ENCODE measurements around the gene EIF3D.
A peak's percentile ranks its signal among the peaks of the same experiment; 100 is the strongest.

EIF3D gene

DNA sequence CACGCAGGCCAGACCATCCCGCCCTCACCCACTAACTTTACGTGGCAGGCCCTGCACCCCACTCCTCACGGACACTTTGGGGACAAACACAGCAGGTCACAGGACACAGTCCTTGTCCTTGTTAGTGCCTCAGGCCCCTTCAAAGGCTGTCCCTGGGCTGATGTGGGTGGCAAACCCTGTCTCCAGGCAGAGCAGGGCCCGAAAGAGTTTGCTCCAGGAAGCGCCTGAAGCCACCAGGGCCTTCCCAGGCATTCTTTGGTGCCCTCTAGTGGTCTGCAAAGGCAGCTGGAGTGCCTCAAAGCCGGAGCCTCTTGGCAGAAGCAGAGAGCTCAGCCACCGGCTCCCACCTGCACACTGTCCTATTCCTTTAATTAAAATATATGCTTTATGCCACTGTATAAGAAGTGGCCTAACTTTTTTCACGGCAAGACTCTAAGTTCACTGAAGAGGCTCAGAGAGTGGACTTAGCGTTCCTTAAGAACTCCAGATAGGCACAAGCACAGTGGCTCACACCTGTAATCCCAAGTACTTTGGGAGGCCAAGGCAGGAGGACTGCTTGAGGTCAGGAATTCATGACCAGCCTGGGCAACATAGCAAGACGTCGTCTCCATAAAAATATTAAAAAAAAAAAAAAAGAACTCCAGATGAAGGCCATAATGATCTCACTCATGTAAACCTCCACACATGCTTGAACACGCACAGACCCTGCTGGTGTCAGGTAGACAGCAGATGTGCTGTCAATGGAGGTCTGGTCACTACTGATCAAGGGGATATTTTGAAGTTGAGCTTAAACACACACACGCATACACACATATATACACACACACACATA, 58.6 kb downstream of the EIF3D start:
- H3K79me2 ChIP-seq (ENCODE audit: control insufficient read depth, low read length), result no peaks in the 10 kb centered on the region
- H3K4me3 ChIP-seq (ENCODE audit: low read length), result no peak overlapping the region
- H3K27ac ChIP-seq (ENCODE audit: low read depth, low read length), result no peak overlapping the region
- H3K4me1 ChIP-seq (ENCODE audit: control insufficient read depth, low read length), result no peaks in the 10 kb centered on the region
- H3K9me3 ChIP-seq (ENCODE audit: control insufficient read depth, insufficient read depth, low read length), result no peaks in the 10 kb centered on the region
- H3K9me2 ChIP-seq (replicated peaks; ENCODE audit: control insufficient read depth, low read length), result no peaks in the 10 kb centered on the region
- no peaks in the 10 kb centered on the region for H4K20me1 ChIP-seq (ENCODE audit: control insufficient read depth, insufficient read depth, low read depth, low read length)
- H3F3A ChIP-seq (ENCODE audit: control insufficient read depth, insufficient read depth), result no peaks in the 10 kb centered on the region
- no peak overlapping the region for H3K4me2 ChIP-seq (ENCODE audit: low read length)
- H3K36me3 ChIP-seq (ENCODE audit: control insufficient read depth, low read length), result peaks cover 64% of the 10 kb centered on the region
- no peaks in the 10 kb centered on the region for H3K27me3 ChIP-seq (ENCODE audit: control insufficient read depth, low read length)
- no peak for TF ChIP-seq EZH2phosphoT487 (IDR thresholded peaks at IDR 0.05; ENCODE audit: borderline replicate concordance, low read length)
- TF ChIP-seq, protein P1, sequence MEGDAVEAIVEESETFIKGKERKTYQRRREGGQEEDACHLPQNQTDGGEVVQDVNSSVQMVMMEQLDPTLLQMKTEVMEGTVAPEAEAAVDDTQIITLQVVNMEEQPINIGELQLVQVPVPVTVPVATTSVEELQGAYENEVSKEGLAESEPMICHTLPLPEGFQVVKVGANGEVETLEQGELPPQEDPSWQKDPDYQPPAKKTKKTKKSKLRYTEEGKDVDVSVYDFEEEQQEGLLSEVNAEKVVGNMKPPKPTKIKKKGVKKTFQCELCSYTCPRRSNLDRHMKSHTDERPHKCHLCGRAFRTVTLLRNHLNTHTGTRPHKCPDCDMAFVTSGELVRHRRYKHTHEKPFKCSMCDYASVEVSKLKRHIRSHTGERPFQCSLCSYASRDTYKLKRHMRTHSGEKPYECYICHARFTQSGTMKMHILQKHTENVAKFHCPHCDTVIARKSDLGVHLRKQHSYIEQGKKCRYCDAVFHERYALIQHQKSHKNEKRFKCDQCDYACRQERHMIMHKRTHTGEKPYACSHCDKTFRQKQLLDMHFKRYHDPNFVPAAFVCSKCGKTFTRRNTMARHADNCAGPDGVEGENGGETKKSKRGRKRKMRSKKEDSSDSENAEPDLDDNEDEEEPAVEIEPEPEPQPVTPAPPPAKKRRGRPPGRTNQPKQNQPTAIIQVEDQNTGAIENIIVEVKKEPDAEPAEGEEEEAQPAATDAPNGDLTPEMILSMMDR (IDR thresholded peaks at IDR 0.05; ENCODE audit: low read depth, low read length, poor library complexity, severe bottlenecking), result peak; percentile 92

DNA sequence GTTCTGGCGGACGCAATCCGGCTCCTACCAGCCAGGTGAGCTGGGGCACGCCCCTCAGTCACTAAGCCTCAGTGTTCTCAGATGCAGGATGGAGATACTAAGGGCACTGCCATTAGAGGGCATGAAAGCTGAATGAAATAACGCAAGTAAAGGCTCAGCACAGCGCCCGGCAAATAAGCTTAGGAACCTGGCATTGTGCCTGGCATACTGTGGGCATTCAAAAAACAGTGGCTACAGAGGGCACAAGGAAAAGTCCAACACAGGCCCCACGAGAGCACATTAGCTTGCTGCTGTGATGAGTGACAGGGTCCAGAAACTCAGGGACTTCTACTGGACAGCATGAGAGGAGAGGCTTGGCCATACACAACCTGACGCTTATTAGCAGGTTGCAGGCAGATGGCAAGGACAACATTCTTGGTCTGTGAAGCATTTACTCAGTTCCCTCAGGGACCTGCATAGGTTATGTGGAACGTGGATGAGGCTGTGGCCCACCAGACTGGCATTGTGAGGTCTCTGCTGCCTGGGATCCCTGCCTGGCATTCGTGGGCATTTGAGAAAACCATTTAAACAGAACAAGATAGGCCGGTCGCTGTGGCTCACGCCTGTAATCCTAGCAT, 59.8 kb downstream of the EIF3D start:
- H3K79me2 ChIP-seq (ENCODE audit: control insufficient read depth, low read length), result no peaks in the 10 kb centered on the region
- H3K27ac ChIP-seq (ENCODE audit: low read depth, low read length), result no peak overlapping the region

DNA sequence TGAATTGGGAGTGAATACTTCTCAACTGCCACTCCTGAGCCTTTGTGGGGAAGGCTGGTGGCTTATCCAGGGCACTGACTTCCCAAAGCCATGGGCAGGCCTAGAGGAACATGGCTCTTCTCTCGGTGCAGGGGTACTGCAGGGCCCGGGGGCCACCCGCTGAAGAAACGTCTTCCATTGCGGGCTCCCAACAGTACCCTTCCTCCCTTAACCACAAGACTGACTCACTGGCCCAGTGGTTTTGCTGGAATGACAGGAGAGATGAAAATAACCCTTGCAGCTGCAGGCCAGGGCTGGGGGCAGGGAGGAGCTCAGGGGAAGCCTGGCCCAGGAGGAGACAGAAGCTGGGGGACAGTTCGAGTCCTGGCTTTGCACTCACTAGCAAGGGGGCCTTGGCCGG, 61.0 kb downstream of the EIF3D start:
- no peaks in the 10 kb centered on the region for H3K4me1 ChIP-seq (ENCODE audit: control insufficient read depth, low read length)
- no peak overlapping the region for H3K4me2 ChIP-seq (ENCODE audit: low read length)
- H3K27me3 ChIP-seq (ENCODE audit: control insufficient read depth, low read length), result no peaks in the 10 kb centered on the region

More for the DNA sequence above, 59.8 kb downstream of the EIF3D start:
- Histone ChIP-seq H3K9me2 (replicated peaks; ENCODE audit: control insufficient read depth, low read length) (no peaks in the 10 kb centered on the region), H4K20me1 (ENCODE audit: control insufficient read depth, insufficient read depth, low read depth, low read length) (no peaks in the 10 kb centered on the region), H3F3A (ENCODE audit: control insufficient read depth, insufficient read depth) (no peaks in the 10 kb centered on the region), H3K27me3 (ENCODE audit: control insufficient read depth, low read length) (no peaks in the 10 kb centered on the region), H3K4me3 (ENCODE audit: low read length) (no peak overlapping the region), H3K4me2 (ENCODE audit: low read length) (no peak overlapping the region), H3K9me3 (ENCODE audit: control insufficient read depth, insufficient read depth, low read length) (no peaks in the 10 kb centered on the region), H3K36me3 (ENCODE audit: control insufficient read depth, low read length) (peaks cover 52% of the 10 kb centered on the region), H3K4me1 (ENCODE audit: control insufficient read depth, low read length) (no peaks in the 10 kb centered on the region)
- TF ChIP-seq, protein P1 (IDR thresholded peaks at IDR 0.05; ENCODE audit: low read depth, low read length, poor library complexity, severe bottlenecking), result no peak
- TF ChIP-seq EZH2phosphoT487 (IDR thresholded peaks at IDR 0.05; ENCODE audit: borderline replicate concordance, low read length), result no peak

More for the DNA sequence above, 61.0 kb downstream of the EIF3D start:
- Histone ChIP-seq H3K79me2 (ENCODE audit: control insufficient read depth, low read length) (no peaks in the 10 kb centered on the region), H3K36me3 (ENCODE audit: control insufficient read depth, low read length) (peaks cover 41% of the 10 kb centered on the region), H4K20me1 (ENCODE audit: control insufficient read depth, insufficient read depth, low read depth, low read length) (no peaks in the 10 kb centered on the region), H3K9me3 (ENCODE audit: control insufficient read depth, insufficient read depth, low read length) (no peaks in the 10 kb centered on the region), H3K27ac (ENCODE audit: low read depth, low read length) (no peak overlapping the region), H3K4me3 (ENCODE audit: low read length) (no peak overlapping the region), H3F3A (ENCODE audit: control insufficient read depth, insufficient read depth) (no peaks in the 10 kb centered on the region), H3K9me2 (replicated peaks; ENCODE audit: control insufficient read depth, low read length) (no peaks in the 10 kb centered on the region)
- TF ChIP-seq, protein P1 (IDR thresholded peaks at IDR 0.05; ENCODE audit: low read depth, low read length, poor library complexity, severe bottlenecking), result no peak
- no peak for TF ChIP-seq EZH2phosphoT487 (IDR thresholded peaks at IDR 0.05; ENCODE audit: borderline replicate concordance, low read length)
